ENCODE results near the gene LIN28B. TPM values are rescaled to one million over a fixed set of nuclear protein-coding genes. Genes with fewer than 3 reads are reported as not detected.

LIN28B gene
- total and polyA plus RNA-seq, 8 donors = 0.09 to 0.44 (median 0.29) TPM; not detected in 2

DNA sequence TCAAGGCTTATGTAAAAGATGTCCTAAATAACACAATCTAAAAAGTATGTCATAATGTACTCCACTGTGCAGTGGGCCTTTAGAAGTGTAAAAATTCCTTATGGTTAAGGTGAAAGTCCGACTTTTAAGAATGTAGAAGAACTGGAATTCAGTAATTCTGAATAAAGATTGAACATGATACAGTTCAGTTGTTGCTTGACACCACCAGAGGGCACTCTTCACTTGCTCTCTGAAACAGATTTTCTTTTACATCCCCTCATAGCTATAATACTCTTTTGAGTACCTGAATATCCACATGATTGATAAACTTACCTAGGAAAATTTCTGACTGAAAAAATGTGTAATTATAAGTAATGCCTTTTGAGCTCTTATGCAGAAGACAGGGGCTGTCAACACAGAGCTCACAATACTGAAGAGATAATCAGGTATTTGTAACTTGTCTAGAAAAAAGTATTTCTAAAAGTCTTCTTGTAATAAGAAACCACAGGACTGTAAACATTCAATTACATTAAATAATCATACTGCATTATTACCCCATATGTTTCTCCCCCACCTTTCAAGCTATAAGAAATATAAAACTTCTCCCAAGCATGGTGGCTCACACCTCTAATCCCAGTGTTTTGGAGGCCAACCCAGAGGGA, 130.8 kb downstream of the LIN28B start:
- peak; percentile 63 to 70 for TF ChIP-seq CTCF (IDR thresholded peaks at IDR 0.05)
- no peak overlapping the region for H3K27ac ChIP-seq
- intact Hi-C loops (cut with DNase I) = loop anchor here in 1 of 2 donors (5.0 kb wide), 1 partner anchor 335 kb away; no protein-coding TSS in a partner anchor
- no peaks in the 10 kb centered on the region for H3K36me3 ChIP-seq
- no peaks in the 10 kb centered on the region for H3K9me3 ChIP-seq
- ATAC-seq (peak; percentile 86), DNase-seq (peak in 2 of 4 donors; percentile 49 to 77)
- no peak overlapping the region for H3K4me3 ChIP-seq
- no peaks in the 10 kb centered on the region for H3K27me3 ChIP-seq
- H3K4me1 ChIP-seq = no peaks in the 10 kb centered on the region

GRCh38 chr6:105091140-105091829, 134.4 kb downstream of the LIN28B start:
- ATAC-seq = peak; percentile 66

DNA sequence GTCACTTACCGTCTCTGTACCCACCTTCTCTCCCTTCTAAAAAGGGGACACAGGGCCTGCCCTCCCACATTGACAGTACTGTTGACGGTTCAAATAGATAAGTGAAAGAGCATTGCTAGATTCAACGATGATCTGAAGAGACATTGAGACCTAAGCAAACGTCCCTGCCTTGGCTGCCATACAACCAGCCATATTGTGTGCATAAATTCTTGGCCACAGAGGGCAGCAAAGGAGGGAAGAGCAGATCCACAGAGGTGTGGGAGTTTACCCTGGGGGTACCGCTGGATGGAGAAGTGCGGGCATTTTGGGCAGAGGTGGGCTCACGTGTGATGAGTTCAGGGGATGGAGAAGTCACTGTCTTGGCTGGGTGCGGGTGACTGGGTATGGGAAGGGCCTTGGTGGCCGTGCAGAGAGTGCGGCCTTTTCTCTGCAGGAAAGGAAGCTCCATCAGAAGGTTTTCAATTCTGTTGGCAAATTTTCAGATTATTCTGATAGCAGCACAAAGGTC, 137.3 kb downstream of the LIN28B start:
- no peak overlapping the region for H3K27ac ChIP-seq
- DNase-seq (no peak), ATAC-seq (no peak)
- TF ChIP-seq CTCF (IDR thresholded peaks at IDR 0.05) = no peak
- no peaks in the 10 kb centered on the region for H3K9me3 ChIP-seq
- no peaks in the 10 kb centered on the region for H3K4me1 ChIP-seq
- no peaks in the 10 kb centered on the region for H3K36me3 ChIP-seq
- no peak overlapping the region for H3K4me3 ChIP-seq
- no peaks in the 10 kb centered on the region for H3K27me3 ChIP-seq
- intact Hi-C loops (cut with DNase I) = no loop called here

More at GRCh38 chr6:105091140-105091829, 134.4 kb downstream of the LIN28B start:
- H3K9me3 ChIP-seq = no peaks in the 10 kb centered on the region
- TF ChIP-seq CTCF (IDR thresholded peaks at IDR 0.05) = no peak
- no peaks in the 10 kb centered on the region for H3K27me3 ChIP-seq
- H3K27ac ChIP-seq = no peak overlapping the region
- H3K4me1 ChIP-seq = no peaks in the 10 kb centered on the region
- DNase-seq = no peak
- H3K4me3 ChIP-seq = no peak overlapping the region
- H3K36me3 ChIP-seq = no peaks in the 10 kb centered on the region
- intact Hi-C loops (cut with DNase I) = no loop called here

- ATAC-seq = no peak
- Histone ChIP-seq H3K9me3 (no peaks in the 10 kb centered on the region), H3K36me3 (no peaks in the 10 kb centered on the region), H3K27ac (no peak overlapping the region), H3K27me3 (no peaks in the 10 kb centered on the region), H3K4me3 (no peak overlapping the region), H3K4me1 (no peaks in the 10 kb centered on the region)
- intact Hi-C loops (cut with DNase I) = no loop called here
- no peak for TF ChIP-seq CTCF (IDR thresholded peaks at IDR 0.05)
- no peak for DNase-seq
Measured at GRCh38 chr6:105095139-105095538, 138.2 kb downstream of the LIN28B start.

DNA sequence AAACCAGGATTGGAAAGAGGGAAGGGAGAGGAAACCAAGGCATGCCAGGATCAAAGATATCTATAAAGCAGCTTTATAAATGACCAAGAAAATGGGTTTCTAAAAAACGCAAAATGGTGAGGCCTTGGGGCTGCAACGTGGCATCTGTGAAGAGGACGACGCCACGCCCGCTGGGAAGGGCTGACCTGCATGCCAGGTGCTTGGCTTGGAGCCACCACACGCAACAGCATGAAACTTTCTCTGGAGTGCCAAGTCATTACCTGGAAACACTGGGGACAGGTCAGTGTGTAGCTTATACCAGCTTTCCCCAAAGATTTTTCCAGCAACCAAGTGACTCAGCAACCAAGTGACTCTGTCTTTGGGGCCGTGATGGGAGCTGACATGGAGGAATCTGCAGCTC, 140.4 kb downstream of the LIN28B start:
- ATAC-seq = peak; percentile 64
- H3K27me3 ChIP-seq = no peaks in the 10 kb centered on the region
- H3K9me3 ChIP-seq = no peaks in the 10 kb centered on the region
- H3K4me1 ChIP-seq = no peaks in the 10 kb centered on the region
- no peaks in the 10 kb centered on the region for H3K36me3 ChIP-seq
- no peak for TF ChIP-seq CTCF (IDR thresholded peaks at IDR 0.05)
- no peak overlapping the region for H3K27ac ChIP-seq
- DNase-seq = peak in 2 of 4 donors; percentile 40 to 79
- H3K4me3 ChIP-seq = no peak overlapping the region
- intact Hi-C loops (cut with DNase I) = no loop called here

All from left lung (tissue), 10 donors.